Dendritic cell treated with granulocyte-macrophage colony-stimulating factor and Interleukin-4, amounts not matched to agents 40 ng/mL and 50 ng/mL, for 4 days (primary cell): Measurements from ENCODE around the gene PFKFB2.

Experiments
- H3K27ac Mint-ChIP-seq: one replicate; pipeline ENCODE4 v1.8.0; 2022; ENCODE audit warnings: mild to moderate bottlenecking, mixed read lengths
- H3K27me3 Mint-ChIP-seq: one replicate; pipeline ENCODE4 v1.8.0; 2022; ENCODE audit warnings: mild to moderate bottlenecking, mixed read lengths
- H3K36me3 Mint-ChIP-seq: one replicate; pipeline ENCODE4 v1.8.0; 2022; ENCODE audit warnings: low read depth, mixed read lengths
- H3K4me1 Mint-ChIP-seq: one replicate; pipeline ENCODE4 v1.8.0; 2022; ENCODE audit warnings: low read depth, mixed read lengths
- H3K4me3 Mint-ChIP-seq: one replicate; pipeline ENCODE4 v1.8.0; 2022; ENCODE audit warnings: mild to moderate bottlenecking, moderate library complexity, mixed read lengths
- H3K9me3 Mint-ChIP-seq: one replicate; pipeline ENCODE4 v1.8.0; 2022; ENCODE audit warnings: mixed read lengths
- intact Hi-C: fragments of 100-400 bp; cut with micrococcal nuclease; formaldehyde crosslinking; loops from one replicate; pipeline ENCODE4 v1.15.0; 2022

The PFKFB2 gene

GRCh38 chr1:207052911-207053769 lies at the start of gene PFKFB2:
PFKFB2 (plus strand) TSS chr1:207053275; CDS start chr1:207054718, 1,443 bp downstream.
- intact Hi-C loops, result loop anchor here (5.0 kb wide), 1 partner anchor 36 kb away; no protein-coding TSS in a partner anchor
- H3K27ac Mint-ChIP-seq, result peak within 1 kb of the TSS; percentile 89
- peaks cover 30% of the 10 kb centered on the region for H3K4me1 Mint-ChIP-seq
- peak within 1 kb of the TSS; percentile 93 for H3K4me3 Mint-ChIP-seq
- no peaks in the 10 kb centered on the region for H3K9me3 Mint-ChIP-seq
- H3K36me3 Mint-ChIP-seq, result peaks cover 50% of the 10 kb centered on the region
- H3K27me3 Mint-ChIP-seq, result no peaks in the 10 kb centered on the region

- no peaks in the 10 kb centered on the region for H3K36me3 Mint-ChIP-seq
- intact Hi-C loops, result no loop called here
- no peak overlapping the region for H3K4me3 Mint-ChIP-seq
- no peaks in the 10 kb centered on the region for H3K9me3 Mint-ChIP-seq
- H3K27me3 Mint-ChIP-seq, result peaks cover 13% of the 10 kb centered on the region
- peaks cover 7% of the 10 kb centered on the region for H3K4me1 Mint-ChIP-seq
- H3K27ac Mint-ChIP-seq, result no peak overlapping the region
Observed at GRCh38 chr1:207004931-207005830, 47.9 kb upstream of the PFKFB2 start.

GRCh38 chr1:207006083-207006482 lies 47.0 kb upstream of the PFKFB2 start:
- Mint-ChIP-seq H3K27me3 (peaks cover 13% of the 10 kb centered on the region), H3K4me3 (no peak overlapping the region), H3K36me3 (no peaks in the 10 kb centered on the region), H3K9me3 (no peaks in the 10 kb centered on the region), H3K4me1 (peaks cover 8% of the 10 kb centered on the region), H3K27ac (no peak overlapping the region)
- intact Hi-C loops, result loop anchor here (2.0 kb wide), 1 partner anchor 71 kb away; no protein-coding TSS in a partner anchor

- Mint-ChIP-seq H3K4me3 (no peak overlapping the region), H3K36me3 (no peaks in the 10 kb centered on the region), H3K4me1 (peaks cover 12% of the 10 kb centered on the region), H3K27ac (no peak overlapping the region), H3K9me3 (no peaks in the 10 kb centered on the region), H3K27me3 (peaks cover 15% of the 10 kb centered on the region)
- intact Hi-C loops, result loop anchor here (2.0 kb wide), 1 partner anchor 70 kb away; no protein-coding TSS in a partner anchor
Observed at GRCh38 chr1:207006914-207007313, 46.2 kb upstream of the PFKFB2 start.

DNA sequence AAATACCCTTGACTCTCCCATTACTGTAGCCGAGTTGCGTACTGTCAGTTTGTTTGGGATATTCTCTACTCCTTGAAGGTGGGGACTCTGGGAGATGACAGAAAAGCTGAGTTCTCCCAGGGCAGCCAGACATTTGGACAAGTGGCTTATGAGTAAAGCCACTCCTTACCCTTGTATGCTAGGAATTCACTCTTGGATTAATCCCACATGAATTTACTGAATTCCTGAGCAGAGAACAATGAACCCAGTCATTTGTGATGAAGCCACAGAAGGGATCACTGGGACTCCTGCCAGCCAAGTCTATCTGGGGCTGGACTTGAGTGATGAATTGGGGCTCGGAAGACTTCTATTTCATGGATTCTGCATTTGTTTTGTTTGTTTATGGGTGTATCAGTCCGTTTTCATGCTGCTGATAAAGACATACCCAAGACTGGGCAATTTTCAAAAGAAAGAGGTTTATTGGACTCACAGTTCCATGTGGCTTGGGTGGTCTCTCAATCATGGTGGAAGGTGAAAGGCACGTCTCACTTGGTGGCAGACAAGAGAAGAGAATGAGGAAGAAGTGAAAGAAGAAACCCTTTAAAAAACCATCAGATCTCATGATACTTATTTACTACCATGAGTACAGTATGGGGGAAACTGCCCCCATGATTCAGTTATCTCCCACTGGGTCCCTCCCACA lies 45.6 kb upstream of the PFKFB2 start:
- H3K4me3 Mint-ChIP-seq, result no peak overlapping the region
- intact Hi-C loops, result loop anchor here (2.0 kb wide), 1 partner anchor 69 kb away; no protein-coding TSS in a partner anchor
- peaks cover 17% of the 10 kb centered on the region for H3K27me3 Mint-ChIP-seq
- no peaks in the 10 kb centered on the region for H3K9me3 Mint-ChIP-seq
- H3K36me3 Mint-ChIP-seq, result no peaks in the 10 kb centered on the region
- H3K4me1 Mint-ChIP-seq, result peaks cover 12% of the 10 kb centered on the region
- no peak overlapping the region for H3K27ac Mint-ChIP-seq

- Mint-ChIP-seq H3K4me1 (peaks cover 12% of the 10 kb centered on the region), H3K4me3 (no peak overlapping the region), H3K9me3 (no peaks in the 10 kb centered on the region), H3K36me3 (no peaks in the 10 kb centered on the region), H3K27ac (no peak overlapping the region), H3K27me3 (peaks cover 25% of the 10 kb centered on the region)
- intact Hi-C loops, result no loop called here
Observed at GRCh38 chr1:207009182-207009850, 43.8 kb upstream of the PFKFB2 start.

GRCh38 chr1:207009945-207010344 lies 43.1 kb upstream of the PFKFB2 start:
- peaks cover 25% of the 10 kb centered on the region for H3K27me3 Mint-ChIP-seq
- H3K9me3 Mint-ChIP-seq, result no peaks in the 10 kb centered on the region
- no peaks in the 10 kb centered on the region for H3K36me3 Mint-ChIP-seq
- peaks cover 15% of the 10 kb centered on the region for H3K4me1 Mint-ChIP-seq
- no peak overlapping the region for H3K4me3 Mint-ChIP-seq
- intact Hi-C loops, result no loop called here
- H3K27ac Mint-ChIP-seq, result no peak overlapping the region

GRCh38 chr1:207010726-207011125 lies 42.3 kb upstream of the PFKFB2 start:
- intact Hi-C loops, result no loop called here
- Mint-ChIP-seq H3K36me3 (no peaks in the 10 kb centered on the region), H3K27ac (no peak overlapping the region), H3K4me1 (peaks cover 17% of the 10 kb centered on the region), H3K4me3 (no peak overlapping the region), H3K9me3 (no peaks in the 10 kb centered on the region), H3K27me3 (peaks cover 23% of the 10 kb centered on the region)

DNA sequence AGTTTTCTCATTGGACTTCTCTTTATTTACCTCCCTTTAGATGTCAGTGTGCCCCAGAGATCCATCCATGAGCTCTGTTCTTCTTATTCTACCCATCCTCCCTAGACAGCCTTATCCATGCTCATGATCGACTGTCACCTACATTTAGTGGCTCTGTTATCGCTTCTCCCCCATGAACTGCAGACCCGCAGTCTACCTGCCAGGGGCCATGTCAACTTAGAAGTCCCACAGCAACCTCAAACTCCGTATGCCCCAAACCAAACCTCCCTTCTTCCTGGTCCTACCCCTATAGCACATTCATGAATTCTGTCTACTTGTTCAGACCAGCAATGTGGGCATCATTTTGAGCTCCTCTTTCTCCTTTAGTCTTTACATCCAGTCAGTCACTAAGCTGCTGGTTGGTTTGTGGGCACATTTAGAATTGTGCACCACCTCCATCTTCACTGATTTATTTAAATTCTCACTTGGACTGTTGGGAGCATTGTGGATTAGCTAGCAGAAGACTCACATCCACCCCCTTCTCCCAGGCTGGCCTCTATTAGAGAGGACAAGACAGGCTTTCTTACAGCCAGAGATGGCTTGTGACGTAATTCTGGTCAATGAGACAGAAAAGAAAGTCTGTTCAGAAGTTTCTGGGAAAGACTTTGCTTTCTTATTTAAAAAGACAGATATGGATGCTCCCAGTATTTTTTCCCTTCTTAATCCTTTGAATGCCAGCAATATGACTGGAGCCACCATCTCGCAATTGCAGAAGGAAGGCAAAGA lies 39.6 kb upstream of the PFKFB2 start:
- H3K36me3 Mint-ChIP-seq, result no peaks in the 10 kb centered on the region
- intact Hi-C loops, result no loop called here
- H3K27me3 Mint-ChIP-seq, result peaks cover 17% of the 10 kb centered on the region

GRCh38 chr1:207014728-207015127 lies 38.3 kb upstream of the PFKFB2 start:
- intact Hi-C loops, result loop anchor here (5.0 kb wide), 1 partner anchor 38 kb away; the partner anchor contains the start of genes PFKFB2 and YOD1
- H3K9me3 Mint-ChIP-seq, result no peaks in the 10 kb centered on the region
- H3K4me1 Mint-ChIP-seq, result peaks cover 37% of the 10 kb centered on the region
- H3K4me3 Mint-ChIP-seq, result no peak overlapping the region
- peaks cover 14% of the 10 kb centered on the region for H3K27me3 Mint-ChIP-seq
- no peaks in the 10 kb centered on the region for H3K36me3 Mint-ChIP-seq
- H3K27ac Mint-ChIP-seq, result peak overlapping the region; percentile 6

More for the DNA sequence above, 39.6 kb upstream of the PFKFB2 start:
- Mint-ChIP-seq H3K9me3 (no peaks in the 10 kb centered on the region), H3K4me1 (peaks cover 25% of the 10 kb centered on the region), H3K27ac (no peak overlapping the region), H3K4me3 (no peak overlapping the region)

GRCh38 chr1:207015791-207016190 lies 37.3 kb upstream of the PFKFB2 start:
- no peak overlapping the region for H3K4me3 Mint-ChIP-seq
- H3K4me1 Mint-ChIP-seq, result peaks cover 47% of the 10 kb centered on the region
- intact Hi-C loops, result loop anchor here (5.0 kb wide), 1 partner anchor 37 kb away; the partner anchor contains the start of genes PFKFB2 and YOD1
- H3K27me3 Mint-ChIP-seq, result peaks cover 12% of the 10 kb centered on the region
- no peaks in the 10 kb centered on the region for H3K36me3 Mint-ChIP-seq
- H3K9me3 Mint-ChIP-seq, result no peaks in the 10 kb centered on the region
- peak overlapping the region; percentile 2 for H3K27ac Mint-ChIP-seq
